ENCODE results near the gene SYCP3. TPM values are rescaled to one million over a fixed set of nuclear protein-coding genes. Genes with fewer than 3 reads are reported as not detected.

The SYCP3 gene
- total RNA-seq, 4 donors from 2014 or later, result not detected

GRCh38 chr12:101779200-101779599 lies 39.9 kb upstream of the SYCP3 start:
- Histone ChIP-seq H3K4me1 (peaks cover 0 to 16% (median 11%) of the 10 kb centered on the region in 4 donors), H3K9me3 (no peaks in the 10 kb centered on the region), H3K27ac (replicated peaks in 1 of 4) (no peak overlapping the region), H3K36me3 (peaks cover 0 to 51% (median 21%) of the 10 kb centered on the region in 4 donors), H3K4me3 (no peak overlapping the region), H3K27me3 (no peaks in the 10 kb centered on the region)
- intact Hi-C loops (cut with DNase I), result no loop called here
- 97% methylated on average over 3 of the region's 3 CpGs for WGBS
- TF ChIP-seq CTCF (IDR thresholded peaks at IDR 0.05) (no peak), EP300 (IDR thresholded peaks at IDR 0.05) (no peak), POLR2A (IDR thresholded peaks at IDR 0.05; ENCODE audit: low read depth) (no peak), POLR2AphosphoS5 (IDR thresholded peaks at IDR 0.05) (no peak)
- DNase-seq (ENCODE audit: extremely low spot score), result no peak

GRCh38 chr12:101777978-101778377 lies 38.7 kb upstream of the SYCP3 start:
- Histone ChIP-seq H3K9me3 (no peaks in the 10 kb centered on the region), H3K27ac (replicated peaks in 1 of 4) (peak overlapping the region in 1 of 4 donors; percentile 37), H3K4me3 (no peak overlapping the region), H3K27me3 (no peaks in the 10 kb centered on the region), H3K4me1 (peaks cover 0 to 16% (median 13%) of the 10 kb centered on the region in 4 donors), H3K36me3 (peaks cover 0 to 39% (median 18%) of the 10 kb centered on the region in 4 donors)
- intact Hi-C loops (cut with DNase I), result no loop called here
- no peak for TF ChIP-seq CTCF (IDR thresholded peaks at IDR 0.05)
- no peak for TF ChIP-seq POLR2AphosphoS5 (IDR thresholded peaks at IDR 0.05)
- no peak for TF ChIP-seq EP300 (IDR thresholded peaks at IDR 0.05)
- no peak for TF ChIP-seq POLR2A (IDR thresholded peaks at IDR 0.05; ENCODE audit: low read depth)
- DNase-seq (ENCODE audit: extremely low spot score), result no peak
- WGBS, result 61% methylated on average over 4 of the region's 4 CpGs

- TF ChIP-seq POLR2AphosphoS5 (IDR thresholded peaks at IDR 0.05), result no peak
- TF ChIP-seq CTCF (IDR thresholded peaks at IDR 0.05), result no peak
- no peak for TF ChIP-seq POLR2A (IDR thresholded peaks at IDR 0.05; ENCODE audit: low read depth)
- TF ChIP-seq EP300 (IDR thresholded peaks at IDR 0.05), result no peak
- DNase-seq (ENCODE audit: extremely low spot score), result no peak
- intact Hi-C loops (cut with DNase I), result no loop called here
- Histone ChIP-seq H3K27ac (replicated peaks in 1 of 4) (peak overlapping the region in 1 of 4 donors; percentile 37), H3K27me3 (no peaks in the 10 kb centered on the region), H3K4me3 (no peak overlapping the region), H3K4me1 (peaks cover 0 to 16% (median 13%) of the 10 kb centered on the region in 4 donors), H3K9me3 (no peaks in the 10 kb centered on the region), H3K36me3 (peaks cover 0 to 36% (median 18%) of the 10 kb centered on the region in 4 donors)
- WGBS, result 41% methylated on average over 3 of the region's 3 CpGs
Measured at GRCh38 chr12:101777485-101777884, 38.2 kb upstream of the SYCP3 start.

GRCh38 chr12:101775816-101776215 lies 36.6 kb upstream of the SYCP3 start:
- peaks cover 0 to 46% (median 26%) of the 10 kb centered on the region in 4 donors for H3K36me3 ChIP-seq
- no peaks in the 10 kb centered on the region for H3K27me3 ChIP-seq
- no peak overlapping the region for H3K27ac ChIP-seq (replicated peaks in 1 of 4)
- no peak overlapping the region for H3K4me3 ChIP-seq
- 67% methylated on average over 2 of the region's 2 CpGs for WGBS
- TF ChIP-seq EP300 (IDR thresholded peaks at IDR 0.05), result no peak
- no peak for TF ChIP-seq POLR2A (IDR thresholded peaks at IDR 0.05; ENCODE audit: low read depth)
- no peak for TF ChIP-seq POLR2AphosphoS5 (IDR thresholded peaks at IDR 0.05)
- TF ChIP-seq CTCF (IDR thresholded peaks at IDR 0.05), result no peak
- intact Hi-C loops (cut with DNase I), result loop anchor here (2.0 kb wide), 1 partner anchor 63 kb away; no protein-coding TSS in a partner anchor
- H3K4me1 ChIP-seq, result peaks cover 0 to 16% (median 13%) of the 10 kb centered on the region in 4 donors
- H3K9me3 ChIP-seq, result no peaks in the 10 kb centered on the region
- DNase-seq (ENCODE audit: extremely low spot score), result no peak

Measured in esophagus muscularis mucosa (tissue), 4 donors.